ENCODE data around the gene CDH4.

Gene CDH4

GRCh38 chr20:61693055-61693600 lies 441.1 kb downstream of the CDH4 start:
- CTCF ChIA-PET = no interaction called here
- DNase-seq (ENCODE audit: extremely low spot score) = no peak
- POLR2A ChIA-PET = no interaction called here
- no peak for TF ChIP-seq CTCF (IDR thresholded peaks at IDR 0.05; ENCODE audit: control extremely low read depth, extremely low read depth, low read depth, missing control alignments)

- CTCF ChIA-PET = no interaction called here
These were observed 442.6 kb downstream of the CDH4 start for GRCh38 chr20:61694682-61695081.

GRCh38 chr20:61695741-61696140 lies 443.7 kb downstream of the CDH4 start:
- CTCF ChIA-PET = no interaction called here
- POLR2A ChIA-PET = no interaction called here
- no peak for TF ChIP-seq CTCF (IDR thresholded peaks at IDR 0.05; ENCODE audit: control extremely low read depth, extremely low read depth, low read depth, missing control alignments)
- DNase-seq (ENCODE audit: extremely low spot score) = no peak

More at GRCh38 chr20:61694682-61695081, 442.6 kb downstream of the CDH4 start:
- POLR2A ChIA-PET = no interaction called here
- no peak for DNase-seq (ENCODE audit: extremely low spot score)
- no peak for TF ChIP-seq CTCF (IDR thresholded peaks at IDR 0.05; ENCODE audit: control extremely low read depth, extremely low read depth, low read depth, missing control alignments)

GRCh38 chr20:61696181-61696735 lies 444.2 kb downstream of the CDH4 start:
- TF ChIP-seq CTCF (IDR thresholded peaks at IDR 0.05; ENCODE audit: control extremely low read depth, extremely low read depth, low read depth, missing control alignments) = no peak
- DNase-seq (ENCODE audit: extremely low spot score) = no peak
- ChIA-PET CTCF (no interaction called here), POLR2A (no interaction called here)

- DNase-seq (ENCODE audit: extremely low spot score) = no peak
- POLR2A ChIA-PET = no interaction called here
- no peak for TF ChIP-seq CTCF (IDR thresholded peaks at IDR 0.05; ENCODE audit: control extremely low read depth, extremely low read depth, low read depth, missing control alignments)
- CTCF ChIA-PET = no interaction called here
These were observed 445.9 kb downstream of the CDH4 start for GRCh38 chr20:61697666-61698597.

- POLR2A ChIA-PET = no interaction called here
- CTCF ChIA-PET = no interaction called here
These were observed 446.8 kb downstream of the CDH4 start for GRCh38 chr20:61698598-61699494.

More at GRCh38 chr20:61698598-61699494, 446.8 kb downstream of the CDH4 start:
- TF ChIP-seq CTCF (IDR thresholded peaks at IDR 0.05; ENCODE audit: control extremely low read depth, extremely low read depth, low read depth, missing control alignments) = no peak
- no peak for DNase-seq (ENCODE audit: extremely low spot score)
